Pons (tissue), 1 donor: ENCODE results near the gene BNIP5.

Source experiments
- DNase-seq: peaks from one replicate; pipeline ENCODE4 v3.0.0-alpha.2; 2016; ENCODE audit warnings: low spot score

BNIP5 gene

GRCh38 chr6:36266913-36267644 lies 69.6 kb downstream of the BNIP5 start:
- no peak for DNase-seq
